Hematopoietic multipotent progenitor cell treated with erythropoietin and hydrocortisone succinate and interleukin-3 and kit ligand, for 17 days (in vitro differentiated cells): ENCODE measurements around the gene ZBP1.

ENCODE experiments used
- DNase-seq: peaks from one replicate; pipeline ENCODE4 v3.0.0-alpha.2; 2015; ENCODE audit warnings: low spot score

The ZBP1 gene

DNA sequence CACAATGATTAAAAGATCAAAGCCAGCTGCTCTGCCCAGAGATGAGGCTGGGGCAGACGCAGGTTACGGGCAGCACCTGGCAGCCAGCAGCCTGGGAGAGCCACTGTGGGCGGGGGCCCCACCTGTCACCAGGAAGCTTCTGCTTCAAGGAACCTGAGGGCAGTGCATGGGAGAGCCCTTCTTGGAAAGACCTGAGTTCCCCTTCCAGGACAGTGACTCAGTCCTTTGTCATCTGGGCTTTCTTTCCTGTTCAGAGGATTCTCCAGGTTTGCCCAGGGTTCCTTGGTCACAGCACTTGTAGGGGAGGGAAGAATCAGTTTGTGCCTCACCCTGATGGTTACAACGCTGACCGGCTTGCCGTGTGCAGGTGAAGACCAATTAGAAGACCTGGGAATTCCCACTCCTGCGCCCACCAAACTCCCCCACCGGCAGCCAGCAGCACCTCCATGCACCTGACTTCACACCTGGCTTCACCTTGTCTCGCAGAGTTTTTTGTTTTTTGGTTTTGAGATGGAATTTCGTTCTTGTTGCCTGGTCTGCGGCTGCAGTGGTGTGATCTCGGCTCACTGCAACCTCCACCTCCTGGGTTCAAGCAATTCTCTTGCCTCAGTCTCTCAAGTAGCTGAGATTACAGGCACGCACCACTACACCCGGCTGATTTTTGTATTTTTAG is 2.0 kb downstream of the ZBP1 start:
- no peak for DNase-seq

DNA sequence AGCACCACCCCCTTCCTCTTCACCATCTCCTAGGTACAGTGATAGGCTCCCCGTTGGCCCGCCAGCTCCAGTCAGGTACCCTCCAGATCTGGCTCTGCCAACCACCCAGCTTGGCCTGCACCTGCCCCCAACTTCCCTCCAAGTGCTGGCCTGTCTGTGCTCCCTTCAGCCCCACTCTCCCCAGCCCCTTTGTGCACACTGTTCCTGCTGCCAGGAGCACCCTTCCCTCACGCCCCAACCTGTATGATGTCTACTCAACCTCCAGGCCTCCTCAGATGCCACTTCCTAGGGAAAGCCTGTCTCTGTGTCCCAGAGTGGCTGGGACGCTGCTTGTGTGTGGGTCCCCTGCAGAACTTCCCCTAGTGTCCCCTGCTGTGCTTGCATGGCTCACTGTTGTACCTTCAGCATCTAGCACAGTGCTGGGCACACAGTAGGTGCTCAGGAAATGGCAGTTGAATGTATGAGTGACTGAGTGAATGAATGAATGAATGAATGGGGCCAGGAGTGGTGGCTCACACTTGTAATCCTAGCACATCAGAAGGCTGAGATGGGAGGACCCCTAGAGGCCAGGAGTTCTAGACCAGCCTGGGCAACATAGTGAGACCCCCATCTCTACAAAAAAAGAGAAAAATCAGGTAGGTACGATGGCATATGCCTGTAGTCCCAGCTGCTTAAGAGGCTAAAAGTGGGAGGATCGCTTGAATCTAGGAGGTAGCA is 3.0 kb downstream of the ZBP1 start:
- no peak for DNase-seq

DNA sequence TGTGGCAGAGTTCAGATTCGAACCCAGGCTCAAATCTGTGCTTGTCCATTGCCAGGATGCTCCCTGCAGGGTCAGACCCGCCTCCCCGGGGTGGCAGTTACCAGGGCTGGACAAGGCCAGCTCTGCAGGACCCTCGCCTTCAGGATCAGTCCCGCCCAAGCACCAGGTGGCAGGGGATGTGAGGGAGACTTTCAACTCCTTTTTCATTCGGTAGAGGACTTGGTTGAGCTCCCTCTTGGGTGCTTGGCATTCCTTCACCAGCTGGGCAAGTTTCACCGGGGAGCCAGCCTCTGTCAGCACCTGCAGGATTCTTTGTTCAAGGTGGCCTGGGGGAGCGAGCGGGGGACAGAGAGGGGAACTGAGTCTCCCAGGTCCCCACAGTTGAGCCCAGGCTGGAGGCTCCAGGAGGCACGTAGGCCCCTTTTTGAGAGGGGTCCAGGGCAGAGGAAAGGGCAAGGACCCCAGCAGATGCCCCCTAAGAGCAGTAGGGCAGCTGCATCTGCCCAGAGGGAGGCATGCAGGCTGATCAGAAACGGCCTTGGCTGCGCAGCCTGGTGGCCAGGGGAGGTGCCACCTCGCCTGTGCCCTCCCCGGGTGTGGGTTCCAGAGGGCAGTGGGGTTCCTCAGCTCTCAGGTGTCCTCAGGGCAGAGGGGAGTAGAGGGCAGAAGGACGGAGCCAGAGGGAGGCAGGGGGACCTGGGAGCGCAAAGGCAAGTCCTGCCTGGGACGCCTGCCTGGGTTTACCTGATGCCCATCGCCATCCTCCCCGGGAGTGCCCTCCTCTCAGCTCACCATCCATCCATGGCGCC is 3.9 kb downstream of the ZBP1 start:
- no peak for DNase-seq

DNA sequence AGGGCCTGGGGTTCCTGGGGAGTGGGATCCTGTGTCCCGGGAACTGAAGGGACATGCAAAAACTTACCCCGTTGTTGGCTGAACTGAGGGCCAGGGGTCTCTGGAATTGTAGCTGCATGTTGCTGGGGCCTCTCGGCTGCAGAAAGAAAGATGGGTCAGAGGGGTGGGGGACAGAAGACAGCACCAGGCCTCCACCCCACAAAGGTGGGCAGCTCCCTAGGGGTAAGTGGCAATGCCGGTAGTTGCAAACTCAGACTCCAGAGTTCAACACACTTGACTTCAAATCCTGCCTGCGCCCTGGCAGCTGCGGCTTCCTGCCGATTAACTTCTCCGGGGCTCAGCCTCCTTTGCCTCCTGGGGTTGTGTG is 4.8 kb downstream of the ZBP1 start:
- DNase-seq = no peak

DNA sequence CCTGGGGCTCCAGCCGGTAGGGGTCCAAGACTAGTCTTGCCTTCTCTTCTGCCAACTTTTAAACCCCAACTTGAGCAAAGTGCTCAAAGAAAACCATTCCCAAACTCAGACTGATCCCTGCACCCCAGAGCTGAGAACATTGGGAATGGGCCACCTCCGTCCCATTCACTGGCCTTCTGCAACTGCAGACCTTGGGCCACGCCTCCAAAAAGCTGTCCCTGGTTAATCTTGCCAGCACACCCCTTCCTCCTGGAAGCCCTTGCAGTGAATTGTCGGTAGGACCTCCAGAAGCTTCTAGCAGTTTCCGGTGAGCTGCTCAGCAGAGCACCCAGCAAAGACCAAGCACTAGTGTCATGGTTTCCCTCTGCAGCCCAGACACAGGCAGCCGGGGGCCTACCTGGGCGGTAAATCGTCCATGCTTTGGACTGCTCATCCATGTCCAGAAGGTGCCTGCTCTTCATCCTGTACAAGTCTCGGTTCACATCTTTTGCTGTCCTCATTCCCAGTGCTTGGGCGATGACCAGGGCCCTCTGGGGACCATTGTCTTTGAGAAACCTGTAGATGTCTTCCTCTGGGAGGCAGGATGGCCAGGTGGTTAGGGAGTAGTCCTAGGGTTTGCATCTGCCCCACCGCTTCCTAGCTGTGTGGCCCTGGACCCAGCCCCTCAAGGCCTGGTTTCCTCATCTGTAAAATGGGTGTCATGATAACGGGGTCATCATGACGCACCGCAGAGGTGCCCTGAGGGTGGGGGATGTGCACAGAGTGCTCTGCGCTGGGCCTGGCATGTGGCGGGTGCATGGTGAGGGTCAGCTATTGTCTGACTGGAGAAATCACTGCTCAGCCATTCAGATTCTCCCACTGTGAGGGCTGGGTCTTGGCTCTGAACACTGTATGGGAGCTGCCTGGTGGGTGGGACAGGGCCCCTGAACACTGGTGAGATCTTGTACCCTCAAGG is 5.5 kb downstream of the ZBP1 start:
- DNase-seq = no peak

DNA sequence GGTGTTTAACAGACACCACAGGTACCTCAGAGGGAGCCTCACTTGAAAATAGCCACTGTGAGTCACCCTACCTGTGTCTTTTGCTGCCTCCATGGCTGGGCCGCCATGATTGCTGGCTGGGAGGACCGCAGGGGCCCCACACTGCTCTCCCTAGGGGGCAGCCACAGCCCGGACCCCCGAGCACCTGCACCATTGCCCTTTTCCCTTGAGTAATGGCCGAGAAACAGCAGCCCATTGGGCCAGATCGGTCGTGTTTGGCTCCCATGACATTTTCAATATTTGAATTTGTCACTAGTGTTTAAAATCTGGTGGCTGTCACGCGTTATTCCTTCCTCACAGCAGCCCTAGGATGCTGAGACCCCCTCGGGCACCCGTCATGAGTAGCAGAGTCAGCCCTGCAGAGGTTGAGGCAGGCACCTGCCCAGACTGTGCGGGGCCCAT is 6.7 kb downstream of the ZBP1 start:
- DNase-seq = no peak

DNA sequence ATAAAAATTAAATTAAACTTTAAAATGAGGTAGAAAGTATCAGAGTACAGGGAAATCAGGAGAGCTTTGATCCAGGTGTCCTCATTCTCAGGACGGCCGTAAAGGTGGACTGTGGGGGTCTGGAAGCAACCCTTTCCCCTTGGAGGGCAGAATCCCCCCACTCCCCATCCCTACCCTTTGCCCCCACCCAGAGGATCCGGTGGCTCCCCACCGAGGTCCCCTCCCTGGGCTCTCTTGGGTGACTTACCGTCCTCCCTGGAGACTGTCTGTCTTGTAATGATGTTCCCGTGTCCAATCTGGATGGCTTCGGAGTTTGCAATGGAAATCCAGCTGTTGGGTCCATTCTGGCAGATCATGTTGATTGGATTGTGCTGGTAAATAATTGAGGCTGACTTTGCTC is 7.3 kb downstream of the ZBP1 start:
- no peak for DNase-seq

DNA sequence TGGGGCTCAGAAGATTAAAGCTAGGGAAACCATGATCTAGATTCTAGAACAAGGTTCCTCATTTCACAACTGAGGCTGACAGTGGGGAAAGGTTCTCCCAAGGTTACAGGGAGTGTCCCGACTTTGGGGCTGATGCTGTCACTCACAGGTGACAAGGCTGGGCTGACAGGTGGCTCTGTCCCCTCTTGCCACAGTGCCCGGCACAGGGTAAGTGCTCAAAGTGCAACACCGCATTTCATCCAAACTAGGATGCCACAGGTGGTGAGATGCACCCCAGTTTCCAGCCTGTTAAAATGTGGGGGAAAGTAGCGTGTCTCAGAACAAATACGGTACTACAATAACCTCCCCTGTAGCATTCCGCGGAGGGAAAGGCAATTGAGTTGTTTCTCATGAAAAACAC is 7.8 kb downstream of the ZBP1 start:
- no peak for DNase-seq

DNA sequence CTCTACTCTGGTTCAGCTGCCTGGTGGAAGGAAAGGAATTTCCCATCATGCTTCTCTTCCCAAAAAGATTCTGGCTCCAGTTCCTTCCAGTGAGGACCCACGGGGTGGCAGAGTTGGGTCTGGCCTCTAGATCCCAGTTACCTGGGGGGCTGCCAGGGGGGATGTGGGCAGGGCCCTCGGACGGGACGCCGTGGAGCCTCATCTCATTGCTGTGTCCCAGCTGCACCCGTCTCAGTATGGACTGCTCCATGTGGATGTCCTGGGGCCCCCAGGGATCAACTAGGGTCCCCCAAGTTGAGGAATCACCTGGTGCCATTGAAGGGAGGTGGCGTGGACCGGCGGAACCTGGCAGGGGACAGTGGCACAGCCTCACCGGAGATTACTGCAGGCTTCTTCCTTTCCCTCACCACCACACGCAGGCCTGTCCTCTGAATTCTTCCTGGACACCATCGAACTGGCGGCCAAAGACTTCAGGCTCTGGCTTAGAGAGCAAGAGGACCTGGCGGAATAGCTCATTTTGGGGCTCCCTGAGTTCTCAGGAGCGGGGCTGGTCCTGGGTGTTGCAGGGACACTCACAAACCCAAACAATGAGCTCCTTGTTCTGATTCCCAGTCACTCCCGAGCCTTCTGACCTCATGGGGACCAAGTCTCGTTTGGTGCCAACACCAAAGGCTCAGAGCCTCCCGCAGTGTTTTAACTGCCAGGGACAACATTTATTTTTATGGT is 8.5 kb downstream of the ZBP1 start:
- no peak for DNase-seq

DNA sequence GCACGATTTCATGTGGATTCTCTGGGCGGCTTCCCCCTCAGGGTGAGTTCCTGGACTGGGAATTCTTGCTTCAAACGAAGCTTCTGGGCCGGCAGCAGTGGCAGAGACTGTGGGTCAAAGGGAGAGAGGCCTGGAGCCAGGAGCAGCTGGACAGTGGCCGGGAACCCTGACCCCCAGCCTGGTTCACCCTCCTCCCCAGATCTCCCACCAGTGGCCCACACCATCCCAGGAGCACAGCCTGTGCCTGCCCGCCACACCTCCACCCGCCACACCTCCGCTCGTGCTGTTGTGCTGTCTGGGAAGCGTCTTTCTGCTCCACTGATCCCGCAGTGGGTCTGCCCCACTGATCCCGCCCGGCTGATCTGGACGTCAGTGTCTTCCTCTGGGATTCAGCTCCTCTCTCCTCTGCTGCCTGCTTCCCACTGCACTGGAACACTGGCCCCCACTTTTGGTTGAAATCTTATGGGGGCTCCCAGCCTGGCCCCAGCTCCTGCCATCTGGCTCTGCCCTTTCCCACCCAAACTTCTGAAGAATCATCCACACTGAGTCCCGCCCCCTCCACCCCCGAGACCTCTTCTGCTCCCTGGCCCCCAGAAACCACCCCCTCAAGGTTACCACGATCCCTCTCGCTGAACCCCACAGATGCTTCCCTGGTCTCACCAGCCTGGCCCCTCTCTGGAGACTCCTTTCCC is 9.8 kb downstream of the ZBP1 start:
- DNase-seq = no peak

DNA sequence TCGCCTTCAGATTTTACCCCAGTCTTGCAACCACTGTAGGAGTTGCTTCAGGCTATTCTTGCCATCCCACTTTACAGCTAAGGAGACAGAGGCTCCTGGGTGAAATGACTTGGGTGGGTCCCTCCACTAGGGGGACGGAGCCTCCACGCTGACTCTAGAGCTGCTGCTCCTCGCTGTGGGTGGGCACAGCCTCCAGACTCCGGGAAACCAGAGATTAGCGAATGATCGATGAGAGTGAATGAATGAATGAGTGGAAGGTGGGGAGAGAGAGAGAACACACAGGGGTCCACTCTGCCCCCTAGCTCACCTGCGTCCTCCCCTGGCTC is 10.4 kb downstream of the ZBP1 start:
- DNase-seq = no peak

DNA sequence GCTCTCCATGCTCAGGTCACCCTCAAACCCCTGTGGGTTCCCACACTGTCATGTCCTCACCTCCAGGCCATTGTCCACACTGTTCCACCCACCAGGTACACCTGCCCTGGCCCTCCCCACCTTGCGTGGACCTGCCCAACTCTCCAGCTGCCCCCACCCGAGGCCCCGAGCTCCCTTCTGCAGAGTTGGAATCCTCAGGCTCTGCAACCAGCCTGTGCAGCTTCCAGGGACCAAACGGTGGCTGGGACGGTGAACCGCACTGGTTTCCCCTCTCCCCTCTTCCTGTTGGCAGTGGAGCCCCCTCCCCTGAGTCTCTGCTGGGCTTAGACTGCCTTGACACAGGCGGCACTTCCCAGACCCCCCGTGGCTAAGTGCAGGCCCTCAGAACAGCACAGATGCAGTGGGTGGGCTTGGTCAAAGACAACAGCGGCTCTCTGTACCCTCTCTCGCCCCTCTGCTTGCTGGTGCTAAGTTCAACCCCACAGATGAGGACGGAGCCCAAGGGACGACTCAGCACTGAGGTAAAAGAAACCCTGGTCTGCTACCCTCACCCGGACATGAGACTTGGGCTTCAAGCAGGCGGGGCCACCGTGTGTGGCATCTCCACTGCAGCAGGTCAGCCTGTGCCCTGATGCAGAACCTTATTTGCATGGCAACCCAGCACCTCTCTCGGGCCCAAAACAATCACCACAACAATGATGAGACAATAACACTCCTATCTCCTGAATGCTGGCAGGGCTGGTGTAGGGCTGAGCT is 11.0 kb downstream of the ZBP1 start:
- no peak for DNase-seq

DNA sequence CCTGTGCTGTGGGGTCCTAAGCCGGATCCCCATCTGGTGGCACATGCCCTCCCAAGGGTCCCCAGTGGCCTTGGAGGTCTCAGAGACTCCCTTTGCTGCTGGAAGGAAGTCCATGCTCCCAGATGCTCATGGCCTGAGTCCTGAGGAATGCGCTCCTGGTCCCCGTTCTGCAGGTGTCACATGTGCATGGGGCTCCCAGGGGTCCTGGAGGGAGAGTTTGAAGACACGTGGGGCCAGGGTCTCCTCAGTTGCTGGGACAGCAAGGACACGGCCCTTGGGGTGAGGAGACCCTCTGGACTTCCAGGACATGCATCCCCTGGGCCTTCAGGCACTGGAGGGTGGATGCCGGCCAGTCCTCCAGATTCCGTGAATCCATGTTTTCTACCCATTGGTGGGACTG is 11.7 kb downstream of the ZBP1 start:
- DNase-seq = no peak

DNA sequence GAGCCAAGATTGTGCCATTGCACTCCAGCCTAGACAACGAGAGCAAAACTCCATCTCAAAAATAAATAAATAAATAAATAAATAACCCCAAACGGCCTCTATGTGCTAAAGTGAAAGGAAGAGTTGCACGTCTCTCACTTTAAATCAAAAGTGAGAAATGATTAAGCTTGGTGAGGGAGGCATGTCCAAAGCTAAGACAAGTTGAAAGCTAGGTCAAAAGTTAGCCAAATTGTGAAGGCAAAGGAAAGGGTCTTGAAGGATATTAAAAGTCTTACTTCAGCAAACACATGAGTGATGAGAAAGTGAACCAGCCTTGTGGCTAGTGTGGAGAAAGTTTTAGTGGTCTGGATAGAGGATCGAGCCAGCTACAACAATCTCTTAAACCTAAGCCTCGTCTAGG is 14.3 kb downstream of the ZBP1 start:
- DNase-seq = no peak

DNA sequence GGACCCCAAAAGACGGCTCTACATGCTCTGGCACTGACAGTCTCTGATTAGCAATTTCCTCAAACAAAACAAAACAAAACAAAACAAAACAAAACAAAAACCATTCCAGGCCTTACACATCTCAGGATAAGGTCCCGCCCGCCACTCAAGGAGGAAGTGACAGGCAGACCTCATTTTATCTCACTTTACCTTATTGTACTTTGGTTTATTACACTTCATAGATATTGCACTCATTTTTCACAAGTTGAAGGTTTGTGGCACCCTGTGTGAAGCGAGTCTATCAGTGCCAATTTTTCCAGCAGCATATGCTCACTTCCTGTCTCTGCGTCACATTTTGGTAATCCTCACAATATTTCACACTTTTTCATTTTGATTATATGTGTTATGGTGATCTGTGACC is 15.2 kb downstream of the ZBP1 start:
- no peak for DNase-seq

DNA sequence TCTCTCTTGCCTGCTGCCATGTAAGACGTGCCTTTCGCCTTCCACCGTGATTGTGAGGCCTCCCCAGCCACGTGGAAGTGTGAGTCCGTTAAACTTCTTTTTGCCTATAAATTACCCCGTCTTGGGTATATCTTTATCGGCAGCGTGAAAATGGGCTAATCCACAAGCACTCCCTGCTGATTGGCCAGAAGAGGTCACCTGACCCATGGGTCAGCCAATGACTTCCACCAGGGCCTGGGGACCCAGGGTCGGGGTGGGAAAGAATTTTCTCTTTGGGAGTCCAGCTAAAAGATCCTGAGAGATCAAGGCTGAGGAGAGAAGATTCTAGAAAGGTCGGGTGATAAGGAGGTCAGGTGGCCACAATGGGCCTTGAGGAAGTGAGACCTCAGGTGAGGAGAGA is 17.1 kb downstream of the ZBP1 start:
- no peak for DNase-seq

DNA sequence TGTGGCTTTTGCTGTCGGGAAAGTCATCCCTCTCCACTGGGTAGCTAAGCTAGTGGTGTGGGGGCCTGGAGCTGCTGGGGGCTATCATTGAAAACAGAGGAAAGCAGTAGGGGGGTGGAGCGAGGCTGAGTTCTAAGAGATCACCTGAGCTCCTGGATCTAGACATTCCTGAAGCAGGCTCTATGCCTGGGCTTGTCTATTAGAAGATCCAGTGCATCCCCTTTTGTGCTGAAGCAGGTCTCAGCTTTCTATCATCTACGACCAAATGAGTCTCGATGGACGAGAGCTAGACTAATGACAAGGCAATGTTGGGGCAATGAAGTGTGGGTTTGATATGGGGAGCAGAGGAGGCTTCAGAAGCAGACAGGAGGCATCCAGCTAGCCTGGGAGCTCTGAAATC is 18.5 kb downstream of the ZBP1 start:
- no peak for DNase-seq

DNA sequence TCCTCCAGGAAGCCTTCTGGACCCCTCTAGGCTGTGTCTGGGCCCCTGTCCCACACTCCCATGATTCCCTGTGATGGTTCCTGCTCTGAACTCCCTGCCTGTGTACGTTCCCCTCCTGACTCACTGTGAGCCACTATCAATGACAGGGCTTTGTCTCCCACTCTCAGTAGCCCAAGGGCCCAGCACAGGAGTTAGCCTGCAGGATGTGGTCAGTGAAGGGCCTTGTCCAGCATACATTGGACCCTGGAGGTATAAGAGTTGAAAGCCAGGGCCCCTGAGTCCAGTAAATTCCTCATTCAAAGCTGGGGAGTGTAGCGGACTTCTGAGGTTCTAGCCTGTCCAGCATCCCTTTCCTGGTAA is 19.0 kb downstream of the ZBP1 start:
- no peak for DNase-seq

DNA sequence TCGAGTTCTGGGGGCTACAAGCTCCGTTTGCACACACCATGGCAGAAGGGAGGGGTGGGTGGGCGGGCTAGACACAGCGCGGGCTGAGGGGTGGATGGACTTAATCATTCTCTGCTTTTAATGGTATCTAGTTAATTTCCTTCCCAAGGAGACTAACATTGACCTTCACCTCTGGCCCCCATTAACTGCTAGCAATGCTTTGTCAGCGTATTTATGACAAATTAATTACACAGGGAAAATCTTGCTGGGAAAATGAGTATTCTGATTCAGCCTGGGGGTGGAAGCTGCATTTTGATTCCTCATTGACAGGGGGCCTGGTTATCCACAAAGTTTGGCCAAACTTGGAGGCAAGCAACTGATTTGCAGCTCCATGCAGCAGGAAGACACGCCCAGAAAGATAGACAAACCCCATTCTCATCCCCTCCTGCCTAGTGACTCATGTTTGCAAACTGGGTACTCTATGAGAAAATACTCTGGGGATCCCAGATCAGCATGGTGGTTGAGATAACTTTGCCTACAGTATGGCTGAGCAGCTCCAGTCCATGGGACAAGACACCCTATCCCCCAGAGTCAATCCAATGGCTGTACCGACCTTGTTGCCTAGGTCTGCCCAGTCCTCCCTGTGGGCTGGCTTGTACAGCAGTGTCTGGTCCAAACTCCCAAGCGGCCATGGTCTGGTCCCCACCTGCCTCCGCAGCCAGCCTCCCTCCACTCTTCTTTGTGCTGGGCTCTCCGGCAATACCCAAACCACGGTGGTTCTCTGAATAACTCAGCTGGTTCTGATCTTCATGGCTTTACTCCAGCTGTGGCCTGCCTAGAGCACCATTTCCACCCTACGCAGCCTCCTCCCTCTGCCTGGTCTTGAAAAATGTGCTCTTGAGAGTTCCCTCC is 19.7 kb downstream of the ZBP1 start:
- DNase-seq = no peak
